ENCODE results near the gene FHIT. TPM values are rescaled to one million over a fixed set of nuclear protein-coding genes. Genes with fewer than 3 reads are reported as not detected.

The FHIT gene
- polyA plus RNA-seq, 1 of the 3 experiments (the other 2 are of a cell fraction): 0.41 TPM

GRCh38 chr3:60456180-60456579, 795.1 kb downstream of the FHIT start:
- ChIA-PET POLR2A (no interaction called here), CTCF (no interaction called here)
- Histone ChIP-seq H4K20me1 (ENCODE audit: insufficient read depth) (no peaks in the 10 kb centered on the region), H3K9ac (no peak overlapping the region), H3K9me3 (no peaks in the 10 kb centered on the region), H3K79me2 (ENCODE audit: insufficient read depth) (no peaks in the 10 kb centered on the region), H3K36me3 (replicated peaks in 1 of 2; ENCODE audit: control insufficient read depth in 1 of 2, insufficient read depth in 2 of 2, low read length in 1 of 2) (no peaks in the 10 kb centered on the region), H3K4me3 (ENCODE audit: low read depth in 2 of 2, low read length in 1 of 2) (no peak overlapping the region), H3K27ac (ENCODE audit: low read depth in 2 of 2, low read length in 1 of 2) (no peak overlapping the region), H3K27me3 (ENCODE audit: insufficient read depth) (no peaks in the 10 kb centered on the region), H3K4me2 (no peak overlapping the region), H3K9me2 (no peaks in the 10 kb centered on the region; the same call in 1 of the 2 replicates), H2AFZ (ENCODE audit: low read depth) (no peak overlapping the region), H3F3A (replicated peaks; ENCODE audit: insufficient read depth) (no peaks in the 10 kb centered on the region), H3K4me1 (ENCODE audit: control insufficient read depth in 1 of 2, insufficient read depth in 2 of 2, low read depth in 1 of 2, low read length in 1 of 2) (no peaks in the 10 kb centered on the region)
- DNase-seq: no peak
- TF ChIP-seq FOXM1 (IDR thresholded peaks at IDR 0.05; ENCODE audit: low read depth) (no peak), EZH2phosphoT487 (IDR thresholded peaks at IDR 0.05; ENCODE audit: borderline replicate concordance, low read depth) (no peak), YY1 (IDR thresholded peaks at IDR 0.05; ENCODE audit: low read depth) (no peak), FOXJ3 (CRISPR knock-in tag; IDR thresholded peaks at IDR 0.05) (no peak), PBX3 (IDR thresholded peaks at IDR 0.05) (no peak), ZBTB33 (IDR thresholded peaks at IDR 0.05; ENCODE audit: borderline replicate concordance, low read depth) (no peak), NRF1 (IDR thresholded peaks at IDR 0.05; ENCODE audit: low read depth, low read length) (no peak), GATA2 (CRISPR knock-in tag; IDR thresholded peaks at IDR 0.05) (no peak), RAD21 (IDR thresholded peaks at IDR 0.05; ENCODE audit: low read length) (no peak), EP300 (IDR thresholded peaks at IDR 0.05; ENCODE audit: borderline replicate concordance in 1 of 2, low read depth in 1 of 2, low read length in 1 of 2) (no peak), CTCF (IDR thresholded peaks at IDR 0.05) (no peak), TEAD4 (IDR thresholded peaks at IDR 0.05; ENCODE audit: borderline replicate concordance, insufficient read depth) (no peak), GABPA (IDR thresholded peaks at IDR 0.05; ENCODE audit: low read depth) (no peak), POLR2AphosphoS5 (IDR thresholded peaks at IDR 0.05; ENCODE audit: low read depth, low read length) (no peak), CHD2 (IDR thresholded peaks at IDR 0.05; ENCODE audit: low read length, partially characterized antibody) (no peak), SIN3A (IDR thresholded peaks at IDR 0.05; ENCODE audit: borderline replicate concordance, low read depth, low read length) (no peak)
- TF ChIP-seq, protein P1, sequence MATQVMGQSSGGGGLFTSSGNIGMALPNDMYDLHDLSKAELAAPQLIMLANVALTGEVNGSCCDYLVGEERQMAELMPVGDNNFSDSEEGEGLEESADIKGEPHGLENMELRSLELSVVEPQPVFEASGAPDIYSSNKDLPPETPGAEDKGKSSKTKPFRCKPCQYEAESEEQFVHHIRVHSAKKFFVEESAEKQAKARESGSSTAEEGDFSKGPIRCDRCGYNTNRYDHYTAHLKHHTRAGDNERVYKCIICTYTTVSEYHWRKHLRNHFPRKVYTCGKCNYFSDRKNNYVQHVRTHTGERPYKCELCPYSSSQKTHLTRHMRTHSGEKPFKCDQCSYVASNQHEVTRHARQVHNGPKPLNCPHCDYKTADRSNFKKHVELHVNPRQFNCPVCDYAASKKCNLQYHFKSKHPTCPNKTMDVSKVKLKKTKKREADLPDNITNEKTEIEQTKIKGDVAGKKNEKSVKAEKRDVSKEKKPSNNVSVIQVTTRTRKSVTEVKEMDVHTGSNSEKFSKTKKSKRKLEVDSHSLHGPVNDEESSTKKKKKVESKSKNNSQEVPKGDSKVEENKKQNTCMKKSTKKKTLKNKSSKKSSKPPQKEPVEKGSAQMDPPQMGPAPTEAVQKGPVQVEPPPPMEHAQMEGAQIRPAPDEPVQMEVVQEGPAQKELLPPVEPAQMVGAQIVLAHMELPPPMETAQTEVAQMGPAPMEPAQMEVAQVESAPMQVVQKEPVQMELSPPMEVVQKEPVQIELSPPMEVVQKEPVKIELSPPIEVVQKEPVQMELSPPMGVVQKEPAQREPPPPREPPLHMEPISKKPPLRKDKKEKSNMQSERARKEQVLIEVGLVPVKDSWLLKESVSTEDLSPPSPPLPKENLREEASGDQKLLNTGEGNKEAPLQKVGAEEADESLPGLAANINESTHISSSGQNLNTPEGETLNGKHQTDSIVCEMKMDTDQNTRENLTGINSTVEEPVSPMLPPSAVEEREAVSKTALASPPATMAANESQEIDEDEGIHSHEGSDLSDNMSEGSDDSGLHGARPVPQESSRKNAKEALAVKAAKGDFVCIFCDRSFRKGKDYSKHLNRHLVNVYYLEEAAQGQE (IDR thresholded peaks at IDR 0.05; ENCODE audit: low read depth, low read length): no peak
- WGBS (ENCODE audit: low lambda C conversion rate): 37% methylated on average over 2 of the region's 2 CpGs
